ENCODE data around the gene IPMK. TPM values are rescaled to one million over a fixed set of nuclear protein-coding genes. Genes with fewer than 3 reads are reported as not detected.

Gene IPMK
- total RNA-seq, 1 experiment from 2014 or later = 7.2 TPM

- no peaks in the 10 kb centered on the region for H3K27me3 Mint-ChIP-seq (ENCODE audit: low read depth)
- no peak overlapping the region; a peak in 1 of 7 replicates for H3K27ac Mint-ChIP-seq
- H2AFZ ChIP-seq (ENCODE audit: low read length) = no peak overlapping the region
- H3K4me1 Mint-ChIP-seq = no peaks in the 10 kb centered on the region
- H2AK5ac ChIP-seq (ENCODE audit: insufficient read length, low read length) = no peak overlapping the region
- H3K4me2 ChIP-seq (ENCODE audit: insufficient read depth, insufficient read length, low read length) = no peak overlapping the region
- H3K79me2 ChIP-seq (ENCODE audit: insufficient read depth, low read length) = no peaks in the 10 kb centered on the region
- H2BK12ac ChIP-seq (ENCODE audit: insufficient read length, low read depth, low read length) = no peak overlapping the region
- no peak overlapping the region for H2BK5ac ChIP-seq (ENCODE audit: insufficient read length, low read length)
- H3K18ac ChIP-seq (ENCODE audit: insufficient read length, low read depth, low read length) = no peak overlapping the region
- no peak for DNase-seq
- H3K4me1 ChIP-seq (ENCODE audit: insufficient read depth, low read length) = no peaks in the 10 kb centered on the region
- no peak overlapping the region for H4K91ac ChIP-seq (ENCODE audit: insufficient read length, low read depth, low read length)
- H2BK15ac ChIP-seq (ENCODE audit: low read depth, low read length) = no peak overlapping the region
- no peak overlapping the region for H3K9ac ChIP-seq (ENCODE audit: extremely low read depth, insufficient read length, low read length)
- no peak overlapping the region for H4K8ac ChIP-seq (replicated peaks; ENCODE audit: insufficient read length, low read depth, low read length)
- no peaks in the 10 kb centered on the region for H3K79me1 ChIP-seq (ENCODE audit: insufficient read depth, low read depth, low read length, poor library complexity, severe bottlenecking)
- H2BK120ac ChIP-seq (ENCODE audit: low read depth, low read length, poor library complexity, severe bottlenecking) = no peak overlapping the region
- no peaks in the 10 kb centered on the region for H4K20me1 ChIP-seq (ENCODE audit: control insufficient read depth, insufficient read depth, insufficient read length)
- H4K5ac ChIP-seq (ENCODE audit: insufficient read length, low read depth, low read length) = no peak overlapping the region
- H3K9me3 Mint-ChIP-seq = no peaks in the 10 kb centered on the region
- TF ChIP-seq, protein P1, sequence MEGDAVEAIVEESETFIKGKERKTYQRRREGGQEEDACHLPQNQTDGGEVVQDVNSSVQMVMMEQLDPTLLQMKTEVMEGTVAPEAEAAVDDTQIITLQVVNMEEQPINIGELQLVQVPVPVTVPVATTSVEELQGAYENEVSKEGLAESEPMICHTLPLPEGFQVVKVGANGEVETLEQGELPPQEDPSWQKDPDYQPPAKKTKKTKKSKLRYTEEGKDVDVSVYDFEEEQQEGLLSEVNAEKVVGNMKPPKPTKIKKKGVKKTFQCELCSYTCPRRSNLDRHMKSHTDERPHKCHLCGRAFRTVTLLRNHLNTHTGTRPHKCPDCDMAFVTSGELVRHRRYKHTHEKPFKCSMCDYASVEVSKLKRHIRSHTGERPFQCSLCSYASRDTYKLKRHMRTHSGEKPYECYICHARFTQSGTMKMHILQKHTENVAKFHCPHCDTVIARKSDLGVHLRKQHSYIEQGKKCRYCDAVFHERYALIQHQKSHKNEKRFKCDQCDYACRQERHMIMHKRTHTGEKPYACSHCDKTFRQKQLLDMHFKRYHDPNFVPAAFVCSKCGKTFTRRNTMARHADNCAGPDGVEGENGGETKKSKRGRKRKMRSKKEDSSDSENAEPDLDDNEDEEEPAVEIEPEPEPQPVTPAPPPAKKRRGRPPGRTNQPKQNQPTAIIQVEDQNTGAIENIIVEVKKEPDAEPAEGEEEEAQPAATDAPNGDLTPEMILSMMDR (conservative IDR thresholded peaks at IDR 0.05) = no peak
- H3K27ac ChIP-seq (ENCODE audit: insufficient read length, low read depth, low read length) = no peak overlapping the region
- no peaks in the 10 kb centered on the region for H3K9me3 ChIP-seq (ENCODE audit: control insufficient read depth, low read depth, low read length)
- no peak overlapping the region for H3K56ac ChIP-seq (ENCODE audit: insufficient read length, low read depth, low read length)
- no peaks in the 10 kb centered on the region for H3K36me3 Mint-ChIP-seq (ENCODE audit: insufficient read depth in 1 of 3, low read depth in 3 of 3)
- no peak overlapping the region for H3K23ac ChIP-seq (ENCODE audit: insufficient read length, low read depth, low read length)
- H2BK20ac ChIP-seq (ENCODE audit: low read depth, low read length, poor library complexity, severe bottlenecking) = no peak overlapping the region
- H3K4me3 Mint-ChIP-seq = no peak overlapping the region
- H3K27me3 ChIP-seq (ENCODE audit: insufficient read depth, low read length) = no peaks in the 10 kb centered on the region
- H3K23me2 ChIP-seq (ENCODE audit: insufficient read length, low read depth, low read length, poor library complexity, severe bottlenecking) = no peaks in the 10 kb centered on the region
- no peak overlapping the region for H3K14ac ChIP-seq (ENCODE audit: insufficient read depth, low read length)
- no peak overlapping the region for H3T11ph ChIP-seq (ENCODE audit: low read length)
- no CpG with 5 or more reads among the region's 6 CpGs for WGBS (ENCODE audit: extremely low coverage, insufficient read length, low lambda C conversion rate)
- no peak overlapping the region for H3K4ac ChIP-seq (ENCODE audit: low read depth, low read length)
These were observed 87.0 kb downstream of the IPMK start for GRCh38 chr10:58180666-58181065.
